AG09309 (cell line): ENCODE measurements around the gene PALB2.

ENCODE experiments used
- DNase-seq: peaks from one replicate; pipeline ENCODE4 v3.0.0-alpha.2; 2010; ENCODE audit warnings: low read depth
- H3K4me3 ChIP-seq: 2 replicates; pipeline ENCODE4 v1.5.1; 2011; ENCODE audit warnings: mild to moderate bottlenecking, low read depth, low read length, moderate library complexity; ENCODE audit not compliant: control insufficient read depth
- TF ChIP-seq, protein P1 (sequence below): IDR thresholded peaks from 2 replicates; pipeline ENCODE4 v1.5.1; 2011; ENCODE audit warnings: mild to moderate bottlenecking, low read depth, low read length, inconsistent platforms; ENCODE audit not compliant: insufficient read depth, control insufficient read depth; ENCODE audit errors: missing control alignments

The PALB2 gene

GRCh38 chr16:23564575-23565363 lies 76.3 kb downstream of the PALB2 start:
- TF ChIP-seq, protein P1, sequence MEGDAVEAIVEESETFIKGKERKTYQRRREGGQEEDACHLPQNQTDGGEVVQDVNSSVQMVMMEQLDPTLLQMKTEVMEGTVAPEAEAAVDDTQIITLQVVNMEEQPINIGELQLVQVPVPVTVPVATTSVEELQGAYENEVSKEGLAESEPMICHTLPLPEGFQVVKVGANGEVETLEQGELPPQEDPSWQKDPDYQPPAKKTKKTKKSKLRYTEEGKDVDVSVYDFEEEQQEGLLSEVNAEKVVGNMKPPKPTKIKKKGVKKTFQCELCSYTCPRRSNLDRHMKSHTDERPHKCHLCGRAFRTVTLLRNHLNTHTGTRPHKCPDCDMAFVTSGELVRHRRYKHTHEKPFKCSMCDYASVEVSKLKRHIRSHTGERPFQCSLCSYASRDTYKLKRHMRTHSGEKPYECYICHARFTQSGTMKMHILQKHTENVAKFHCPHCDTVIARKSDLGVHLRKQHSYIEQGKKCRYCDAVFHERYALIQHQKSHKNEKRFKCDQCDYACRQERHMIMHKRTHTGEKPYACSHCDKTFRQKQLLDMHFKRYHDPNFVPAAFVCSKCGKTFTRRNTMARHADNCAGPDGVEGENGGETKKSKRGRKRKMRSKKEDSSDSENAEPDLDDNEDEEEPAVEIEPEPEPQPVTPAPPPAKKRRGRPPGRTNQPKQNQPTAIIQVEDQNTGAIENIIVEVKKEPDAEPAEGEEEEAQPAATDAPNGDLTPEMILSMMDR, result no peak
- DNase-seq, result no peak
- no peak overlapping the region for H3K4me3 ChIP-seq

DNA sequence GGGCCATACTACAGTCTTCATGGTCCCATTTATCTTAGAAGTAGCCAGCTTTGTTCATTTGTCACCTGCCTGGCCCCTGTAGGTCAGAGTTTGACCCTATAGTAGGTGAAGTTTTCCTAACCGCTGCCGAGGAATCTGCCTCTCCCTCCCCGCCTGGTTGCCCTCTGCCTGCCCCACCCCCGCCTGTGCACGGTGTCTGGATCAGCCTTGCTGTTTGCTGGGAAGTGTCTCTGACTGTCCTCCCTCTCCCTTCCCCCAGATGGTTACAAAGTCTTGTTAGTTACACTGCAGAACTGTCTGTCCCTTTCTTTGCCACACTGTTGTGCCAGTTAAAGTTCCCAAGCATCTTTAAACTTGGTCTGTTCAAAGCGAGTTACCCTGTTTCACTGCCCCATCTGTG lies 77.9 kb downstream of the PALB2 start:
- no peak for DNase-seq
- TF ChIP-seq, protein P1, result no peak
- H3K4me3 ChIP-seq, result no peak overlapping the region

DNA sequence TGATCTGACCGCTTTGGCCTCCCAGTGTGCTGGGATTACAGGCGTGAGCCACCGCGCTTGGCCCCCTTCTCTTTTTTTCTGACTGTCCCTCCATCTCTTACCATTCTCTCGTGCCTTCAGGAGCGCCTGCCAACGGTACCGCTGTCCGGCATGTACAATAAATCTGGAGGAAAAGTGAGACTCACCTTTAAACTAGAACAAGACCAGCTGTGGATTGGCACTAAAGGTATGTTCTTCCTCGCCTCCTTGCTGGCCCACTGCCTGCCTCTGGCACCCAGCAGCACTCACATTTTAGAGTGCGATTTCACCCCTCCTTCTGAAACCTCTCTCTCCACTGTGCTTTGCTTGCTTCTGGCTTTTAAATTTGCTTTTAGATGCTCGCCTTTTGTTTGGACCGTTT lies 78.6 kb downstream of the PALB2 start:
- DNase-seq, result no peak
- TF ChIP-seq, protein P1, result no peak
- H3K4me3 ChIP-seq, result no peak overlapping the region

DNA sequence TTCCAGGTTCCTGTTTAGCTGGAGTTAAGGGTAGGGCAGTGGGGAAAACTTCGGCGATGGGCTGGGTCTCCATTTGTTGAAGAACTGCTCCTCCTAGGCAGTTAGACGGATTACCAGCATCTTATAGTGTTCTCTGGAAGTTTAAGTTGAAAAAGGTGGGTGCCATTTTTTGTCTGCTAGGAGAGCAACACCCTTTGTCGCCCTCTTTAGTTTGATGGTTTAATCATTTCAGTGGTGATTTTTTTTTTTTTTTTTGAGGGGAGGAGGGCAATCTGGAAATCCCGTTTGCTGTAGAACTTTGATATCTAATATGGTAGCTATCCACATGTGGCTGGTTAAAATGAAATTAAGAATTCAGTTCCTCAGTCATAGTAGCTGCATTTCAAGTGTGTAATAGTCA lies 79.5 kb downstream of the PALB2 start:
- no peak overlapping the region for H3K4me3 ChIP-seq
- TF ChIP-seq, protein P1, result no peak
- DNase-seq, result no peak

DNA sequence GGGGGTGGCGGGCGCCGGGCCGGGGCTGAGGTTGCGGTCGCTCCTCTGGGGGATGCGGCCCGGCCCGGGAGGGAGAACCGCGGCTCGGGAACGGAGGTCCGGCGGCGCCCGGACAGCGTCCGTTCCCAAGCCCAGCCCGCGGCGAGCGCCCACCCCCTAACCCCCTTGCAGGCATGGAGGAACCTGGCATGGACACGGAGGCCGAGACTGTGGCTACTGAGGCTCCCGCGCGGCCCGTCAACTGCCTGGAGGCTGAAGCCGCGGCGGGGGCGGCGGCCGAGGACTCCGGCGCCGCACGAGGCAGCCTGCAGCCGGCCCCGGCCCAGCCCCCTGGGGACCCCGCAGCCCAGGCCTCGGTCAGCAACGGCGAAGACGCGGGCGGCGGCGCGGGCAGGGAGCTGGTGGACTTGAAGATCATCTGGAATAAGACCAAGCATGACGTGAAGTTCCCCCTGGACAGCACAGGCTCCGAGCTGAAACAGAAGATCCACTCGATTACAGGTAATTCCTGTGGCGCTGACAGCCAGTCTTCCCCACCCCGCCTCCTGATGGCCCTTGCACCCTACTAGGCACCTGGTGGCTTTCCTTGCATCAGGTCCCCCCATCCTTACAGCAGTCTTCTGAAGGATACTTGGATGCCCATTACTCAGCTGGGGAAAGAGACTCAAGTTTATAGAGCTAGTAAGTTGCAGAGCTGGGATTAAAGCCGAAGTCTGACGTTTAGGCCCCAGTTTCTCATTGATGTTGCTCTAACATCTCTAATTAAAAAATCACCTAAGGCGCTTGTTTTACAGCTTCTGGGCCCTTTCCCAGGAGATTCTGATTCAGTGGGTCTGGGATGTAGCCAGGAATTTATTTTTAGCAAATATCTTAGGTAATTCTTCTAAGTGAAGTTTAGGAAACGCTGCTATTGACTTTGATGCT lies 83.1 kb downstream of the PALB2 start:
- peak; percentile 48 for DNase-seq
- TF ChIP-seq, protein P1, result no peak
- peak overlapping the region; percentile 96 for H3K4me3 ChIP-seq

DNA sequence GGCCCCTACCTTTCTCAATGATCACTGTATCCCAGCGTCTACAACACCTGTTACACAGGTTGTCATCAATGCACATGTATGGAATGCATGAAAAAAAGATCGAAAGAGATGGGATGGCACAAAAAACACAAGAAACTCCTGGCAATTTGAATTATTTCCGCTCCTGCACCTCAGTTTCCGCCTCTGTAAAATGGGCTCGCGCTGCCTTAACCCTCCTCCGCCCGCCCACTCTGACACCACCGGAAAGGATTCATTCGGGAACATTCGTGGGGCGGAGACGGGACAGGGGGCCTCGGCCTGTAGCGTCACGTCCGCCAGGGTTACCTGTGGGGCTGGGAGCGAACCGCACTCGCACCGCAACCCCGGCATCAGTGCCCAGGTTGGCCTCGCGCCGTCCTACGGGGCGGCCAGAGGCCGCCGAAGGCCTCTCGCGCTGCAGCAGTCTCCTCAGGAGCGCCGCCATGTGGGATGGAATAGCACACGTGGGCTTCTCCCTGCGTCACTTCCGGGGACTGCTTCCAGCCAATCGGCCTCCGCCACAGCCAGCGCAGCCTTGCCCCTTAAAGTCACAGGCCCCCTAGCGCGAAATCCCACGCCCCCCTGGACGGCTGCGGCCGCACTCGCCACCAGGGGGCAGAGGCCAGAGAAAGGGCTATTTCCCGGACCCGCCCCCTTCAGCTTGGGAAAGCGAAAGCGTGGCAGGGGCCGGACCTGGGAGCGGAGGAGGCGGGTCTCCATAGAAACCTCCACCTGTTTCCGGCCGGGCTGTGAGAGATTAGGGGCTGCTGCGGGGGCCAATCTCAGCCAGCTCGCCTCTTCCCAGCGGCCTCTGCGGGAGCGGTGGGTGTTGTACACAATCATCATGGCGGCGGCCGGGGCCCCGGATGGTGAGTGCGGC lies 84.0 kb downstream of the PALB2 start, which contains the start of the genes EARS2 and UBFD1:
Gene EARS2 (minus strand): TSS at position 470 of the 898 bp plus-strand sequence. CDS start 7 bp downstream, at position 463.
Gene UBFD1 (plus strand): TSS at position 847 of the 898 bp plus-strand sequence. CDS start 16 bp downstream, at position 863.
- peak; percentile 92 for DNase-seq
- peak within 1 kb of the TSS; percentile 96 for H3K4me3 ChIP-seq
- TF ChIP-seq, protein P1, result peak; percentile 91
